Thyroid gland (tissue), 4 donors: ENCODE results near the gene SULF2.

Source experiments
- CTCF ChIP-seq, 6 experiments: fragments of 200-600 bp in 3 of 6; fragments of 450-650 bp in 3 of 6; sonication (generic) in 3 of 6; IDR thresholded peaks; one replicate each; pipeline ENCODE4 v1.5.1; 2016 to 2019; ENCODE audit warnings: antibody characterized with exemption in 6 of 6, mild to moderate bottlenecking in 2 of 6, inconsistent platforms in 1 of 6, moderate library complexity in 1 of 6
- POLR2A ChIP-seq, 2 donors: fragments of 450-650 bp; IDR thresholded peaks; one replicate each; pipeline ENCODE4 v1.6.1; 2017; ENCODE audit warnings: antibody characterized with exemption in 2 of 2, mild to moderate bottlenecking in 2 of 2, moderate library complexity in 1 of 2

GRCh38 chr20:47735412-47736400 is 49.6 kb downstream of the SULF2 start:
- no peak for TF ChIP-seq CTCF (IDR thresholded peaks at IDR 0.05)
- TF ChIP-seq POLR2A (IDR thresholded peaks at IDR 0.05) = no peak
